ENCODE data around the gene VRK1.

- no peak for TF ChIP-seq CTCF (IDR thresholded peaks at IDR 0.05)
- no peak for TF ChIP-seq POLR2A (IDR thresholded peaks at IDR 0.05)
- no peak for TF ChIP-seq POLR2AphosphoS5 (IDR thresholded peaks at IDR 0.05)
These were observed 11.6 kb downstream of the VRK1 start for GRCh38 chr14:96808619-96809406.

Data from upper lobe of left lung (tissue), 4 donors.